Neural cell (in vitro differentiated cells): ENCODE data around the gene STEAP1B.

Experiments used
- EP300 ChIP-seq: fragments of 450-650 bp; conservative IDR thresholded peaks from 2 replicates; pipeline ENCODE4 v1.6.1; 2014; ENCODE audit warnings: antibody characterized with exemption, mild to moderate bottlenecking, moderate library complexity; ENCODE audit not compliant: poor library complexity, severe bottlenecking
- EZH2 ChIP-seq: fragments of 200-600, 300-800 bp; shearing (Covaris generic), sonication (generic); IDR thresholded peaks from 2 replicates; pipeline ENCODE4 v1.6.1; 2014; ENCODE audit warnings: antibody characterized with exemption, low read length, borderline replicate concordance, mild to moderate bottlenecking; ENCODE audit not compliant: insufficient read depth, poor library complexity, severe bottlenecking
- MXI1 ChIP-seq: fragments of 450-650 bp; conservative IDR thresholded peaks from 2 replicates; pipeline ENCODE4 v1.6.1; 2014; ENCODE audit warnings: antibody characterized with exemption, mild to moderate bottlenecking; ENCODE audit not compliant: poor library complexity, severe bottlenecking
- POLR2AphosphoS5 ChIP-seq: IDR thresholded peaks from 2 replicates; pipeline ENCODE4 v1.6.1; 2012
- SMC3 ChIP-seq: fragments of 450-650 bp; conservative IDR thresholded peaks from 2 replicates; pipeline ENCODE4 v1.6.1; 2014; ENCODE audit warnings: antibody characterized with exemption, mild to moderate bottlenecking, moderate library complexity; ENCODE audit not compliant: poor library complexity
- TAF1 ChIP-seq: IDR thresholded peaks from 2 replicates; pipeline ENCODE4 v1.6.1; 2012; ENCODE audit warnings: low read depth
- TF ChIP-seq, protein P1 (sequence below): fragments of 450-650 bp; IDR thresholded peaks from 2 replicates; pipeline ENCODE4 v1.5.1; 2014; ENCODE audit warnings: antibody characterized with exemption, mild to moderate bottlenecking, moderate library complexity; ENCODE audit not compliant: poor library complexity, severe bottlenecking

DNA sequence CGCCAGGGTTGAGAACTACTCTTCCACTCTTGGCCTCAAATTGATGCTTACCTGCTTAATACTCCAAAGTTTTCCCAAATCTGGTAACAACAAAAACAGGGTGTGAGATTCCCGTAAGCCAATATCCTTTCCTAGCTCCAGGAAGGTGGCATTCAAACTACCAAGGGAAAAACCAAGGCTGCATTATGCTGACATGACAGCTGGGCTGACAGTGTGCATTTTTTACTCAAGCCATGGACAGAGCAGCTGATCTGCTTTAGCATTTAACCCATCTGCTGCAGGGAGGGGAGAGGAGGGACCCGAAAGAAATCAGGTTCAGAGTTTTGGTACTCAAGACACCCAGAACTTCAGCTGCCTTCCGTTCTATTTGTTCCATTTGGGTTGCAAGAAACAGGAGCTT, 93.3 kb downstream of the STEAP1B start:
- TF ChIP-seq, protein P1, sequence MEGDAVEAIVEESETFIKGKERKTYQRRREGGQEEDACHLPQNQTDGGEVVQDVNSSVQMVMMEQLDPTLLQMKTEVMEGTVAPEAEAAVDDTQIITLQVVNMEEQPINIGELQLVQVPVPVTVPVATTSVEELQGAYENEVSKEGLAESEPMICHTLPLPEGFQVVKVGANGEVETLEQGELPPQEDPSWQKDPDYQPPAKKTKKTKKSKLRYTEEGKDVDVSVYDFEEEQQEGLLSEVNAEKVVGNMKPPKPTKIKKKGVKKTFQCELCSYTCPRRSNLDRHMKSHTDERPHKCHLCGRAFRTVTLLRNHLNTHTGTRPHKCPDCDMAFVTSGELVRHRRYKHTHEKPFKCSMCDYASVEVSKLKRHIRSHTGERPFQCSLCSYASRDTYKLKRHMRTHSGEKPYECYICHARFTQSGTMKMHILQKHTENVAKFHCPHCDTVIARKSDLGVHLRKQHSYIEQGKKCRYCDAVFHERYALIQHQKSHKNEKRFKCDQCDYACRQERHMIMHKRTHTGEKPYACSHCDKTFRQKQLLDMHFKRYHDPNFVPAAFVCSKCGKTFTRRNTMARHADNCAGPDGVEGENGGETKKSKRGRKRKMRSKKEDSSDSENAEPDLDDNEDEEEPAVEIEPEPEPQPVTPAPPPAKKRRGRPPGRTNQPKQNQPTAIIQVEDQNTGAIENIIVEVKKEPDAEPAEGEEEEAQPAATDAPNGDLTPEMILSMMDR, result no peak
- no peak for TF ChIP-seq SMC3
- TF ChIP-seq EZH2, result no peak
- no peak for TF ChIP-seq TAF1
- no peak for TF ChIP-seq EP300
- TF ChIP-seq POLR2AphosphoS5, result no peak
- TF ChIP-seq MXI1, result no peak
